OCI-LY3 (cell line): Measurements from ENCODE around the gene RBM26.
A peak's percentile ranks its signal among the peaks of the same experiment; 100 is the strongest.

Source experiments
- H2AFZ ChIP-seq: fragments of 200-600, 300-600 bp; shearing (Covaris generic); 2 replicates; pipeline ENCODE4 v1.6.0; 2014; ENCODE audit warnings: antibody characterized with exemption, low read depth, low read length
- H3K27ac ChIP-seq: fragments of 200-600, 300-600 bp; sonication (generic); 2 replicates; pipeline ENCODE4 v1.5.1; 2014; ENCODE audit warnings: mild to moderate bottlenecking, low read length, moderate library complexity, mixed read lengths
- H3K27me3 ChIP-seq: fragments of 200-600, 300-600 bp; sonication (generic); 2 replicates; pipeline ENCODE4 v1.6.1; 2014; ENCODE audit warnings: low read depth, low read length, mixed read lengths
- H3K36me3 ChIP-seq: fragments of 200-600, 300-600 bp; sonication (generic); replicated peaks from 2 replicates; pipeline ENCODE3; 2014; ENCODE audit warnings: low read depth, low read length, mixed read lengths
- H3K4me1 ChIP-seq: fragments of 300-600, 200-600 bp; sonication (generic); 2 replicates; pipeline ENCODE4 v1.6.1; 2014; ENCODE audit warnings: low read length, mixed read lengths
- H3K4me2 ChIP-seq: fragments of 200-600, 300-600 bp; sonication (generic); 2 replicates; pipeline ENCODE4 v1.6.1; 2014; ENCODE audit warnings: low read length, mixed read lengths
- H3K4me3 ChIP-seq: fragments of 300-600, 200-600 bp; sonication (generic); 2 replicates; pipeline ENCODE4 v1.5.1; 2014; ENCODE audit warnings: antibody characterized with exemption, mild to moderate bottlenecking, low read length, moderate library complexity
- H3K79me2 ChIP-seq: fragments of 300-600, 200-600 bp; shearing (Covaris generic); 2 replicates; pipeline ENCODE4 v1.6.1; 2014; ENCODE audit warnings: mild to moderate bottlenecking, low read length, mixed read lengths
- H3K9ac ChIP-seq: fragments of 300-600, 200-600 bp; shearing (Covaris generic); 2 replicates; pipeline ENCODE4 v1.6.0; 2014; ENCODE audit warnings: mild to moderate bottlenecking, low read length, moderate library complexity
- H3K9me3 ChIP-seq: fragments of 200-600, 300-600 bp; shearing (Covaris generic); 2 replicates; pipeline ENCODE4 v1.6.1; 2014; ENCODE audit warnings: low read length, mixed read lengths; ENCODE audit not compliant: insufficient read depth
- H4K20me1 ChIP-seq: fragments of 200-600, 300-600 bp; sonication (generic); 2 replicates; pipeline ENCODE4 v1.6.1; 2016; ENCODE audit warnings: low read length, mixed read lengths; ENCODE audit not compliant: insufficient read depth
- EZH2phosphoT487 ChIP-seq: fragments of 200-600 bp; shearing (Covaris generic); IDR thresholded peaks from 2 replicates; pipeline ENCODE4 v1.6.1; 2018; ENCODE audit warnings: antibody characterized with exemption, mixed run types, low read depth
- TF ChIP-seq, protein P1 (sequence below): fragments of 200-600, 300-600 bp; sonication (generic); IDR thresholded peaks from 2 replicates; pipeline ENCODE4 v1.5.1; 2014; ENCODE audit warnings: antibody characterized with exemption, low read length, low read depth

RBM26 gene

GRCh38 chr13:79405831-79406596, at the start of gene RBM26:
RBM26 (minus strand) TSS chr13:79406255; CDS start chr13:79405774, 481 bp downstream.
- no peak for TF ChIP-seq EZH2phosphoT487
- TF ChIP-seq, protein P1, sequence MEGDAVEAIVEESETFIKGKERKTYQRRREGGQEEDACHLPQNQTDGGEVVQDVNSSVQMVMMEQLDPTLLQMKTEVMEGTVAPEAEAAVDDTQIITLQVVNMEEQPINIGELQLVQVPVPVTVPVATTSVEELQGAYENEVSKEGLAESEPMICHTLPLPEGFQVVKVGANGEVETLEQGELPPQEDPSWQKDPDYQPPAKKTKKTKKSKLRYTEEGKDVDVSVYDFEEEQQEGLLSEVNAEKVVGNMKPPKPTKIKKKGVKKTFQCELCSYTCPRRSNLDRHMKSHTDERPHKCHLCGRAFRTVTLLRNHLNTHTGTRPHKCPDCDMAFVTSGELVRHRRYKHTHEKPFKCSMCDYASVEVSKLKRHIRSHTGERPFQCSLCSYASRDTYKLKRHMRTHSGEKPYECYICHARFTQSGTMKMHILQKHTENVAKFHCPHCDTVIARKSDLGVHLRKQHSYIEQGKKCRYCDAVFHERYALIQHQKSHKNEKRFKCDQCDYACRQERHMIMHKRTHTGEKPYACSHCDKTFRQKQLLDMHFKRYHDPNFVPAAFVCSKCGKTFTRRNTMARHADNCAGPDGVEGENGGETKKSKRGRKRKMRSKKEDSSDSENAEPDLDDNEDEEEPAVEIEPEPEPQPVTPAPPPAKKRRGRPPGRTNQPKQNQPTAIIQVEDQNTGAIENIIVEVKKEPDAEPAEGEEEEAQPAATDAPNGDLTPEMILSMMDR = no peak
- H3K27me3 ChIP-seq = no peaks in the 10 kb centered on the region
- peak within 1 kb of the TSS; percentile 86 for H3K27ac ChIP-seq
- H3K4me1 ChIP-seq = peaks cover 40% of the 10 kb centered on the region
- peaks cover 38% of the 10 kb centered on the region for H4K20me1 ChIP-seq
- peaks cover 77% of the 10 kb centered on the region for H3K79me2 ChIP-seq
- peaks cover 16% of the 10 kb centered on the region for H3K36me3 ChIP-seq
- peak within 1 kb of the TSS; percentile 77 for H3K4me3 ChIP-seq
- peak within 1 kb of the TSS; percentile 91 for H3K9ac ChIP-seq
- peak within 1 kb of the TSS; percentile 85 for H3K4me2 ChIP-seq
- no peaks in the 10 kb centered on the region for H3K9me3 ChIP-seq
- peak within 1 kb of the TSS; percentile 48 for H2AFZ ChIP-seq

- H3K27me3 ChIP-seq = peaks cover 4% of the 10 kb centered on the region; the same call in 1 of the 2 replicates
- H3K4me1 ChIP-seq = no peaks in the 10 kb centered on the region
- no peaks in the 10 kb centered on the region for H3K9me3 ChIP-seq
- no peak overlapping the region for H3K9ac ChIP-seq
- no peaks in the 10 kb centered on the region for H3K36me3 ChIP-seq
- TF ChIP-seq EZH2phosphoT487 = no peak
- TF ChIP-seq, protein P1 = no peak
- no peak overlapping the region for H3K4me3 ChIP-seq
- no peak overlapping the region for H2AFZ ChIP-seq
- H3K27ac ChIP-seq = no peak overlapping the region
- H4K20me1 ChIP-seq = no peaks in the 10 kb centered on the region
- H3K4me2 ChIP-seq = no peak overlapping the region
- H3K79me2 ChIP-seq = no peaks in the 10 kb centered on the region
Measured at GRCh38 chr13:79455331-79455730, 49.3 kb upstream of the RBM26 start.

DNA sequence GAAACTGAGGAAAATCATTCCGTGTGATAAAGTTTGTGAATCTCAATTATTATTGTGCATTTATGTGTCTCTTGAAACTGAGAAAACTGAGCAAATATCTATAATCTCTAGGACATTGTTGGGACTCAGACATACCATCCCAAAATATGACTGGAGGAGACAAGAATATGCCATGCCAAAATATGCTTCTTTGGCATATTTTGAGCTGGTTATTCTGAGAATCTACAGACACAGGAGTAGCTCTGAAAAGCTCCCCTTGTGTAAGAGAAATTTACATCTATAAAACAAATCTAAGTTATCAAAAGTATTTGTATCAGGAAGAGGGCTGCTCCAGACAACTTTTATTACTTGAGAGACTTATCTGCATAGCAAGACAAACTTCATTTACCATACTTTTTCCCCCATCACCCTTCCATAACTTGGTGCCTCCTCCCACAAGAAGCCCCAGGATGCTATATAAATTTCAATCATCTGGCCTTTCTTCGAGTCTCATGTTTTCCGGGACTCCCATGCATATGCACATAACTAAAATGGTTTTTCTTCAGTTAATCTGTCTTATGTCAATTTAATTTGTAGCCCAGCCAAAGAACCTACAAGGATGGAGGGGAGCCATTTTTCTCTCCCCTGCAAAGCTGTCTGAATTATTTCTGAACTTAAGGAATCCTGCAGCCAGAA, 46.3 kb upstream of the RBM26 start:
- Histone ChIP-seq H3K4me3 (no peak overlapping the region), H2AFZ (no peak overlapping the region; the same call in 1 of the 2 replicates), H3K9me3 (no peaks in the 10 kb centered on the region), H3K4me2 (no peak overlapping the region), H3K27me3 (peaks cover 4% of the 10 kb centered on the region; the same call in 1 of the 2 replicates), H3K36me3 (no peaks in the 10 kb centered on the region), H3K9ac (no peak overlapping the region), H4K20me1 (no peaks in the 10 kb centered on the region), H3K79me2 (no peaks in the 10 kb centered on the region), H3K4me1 (peaks cover 7% of the 10 kb centered on the region), H3K27ac (no peak overlapping the region)
- no peak for TF ChIP-seq EZH2phosphoT487
- TF ChIP-seq, protein P1 = no peak

DNA sequence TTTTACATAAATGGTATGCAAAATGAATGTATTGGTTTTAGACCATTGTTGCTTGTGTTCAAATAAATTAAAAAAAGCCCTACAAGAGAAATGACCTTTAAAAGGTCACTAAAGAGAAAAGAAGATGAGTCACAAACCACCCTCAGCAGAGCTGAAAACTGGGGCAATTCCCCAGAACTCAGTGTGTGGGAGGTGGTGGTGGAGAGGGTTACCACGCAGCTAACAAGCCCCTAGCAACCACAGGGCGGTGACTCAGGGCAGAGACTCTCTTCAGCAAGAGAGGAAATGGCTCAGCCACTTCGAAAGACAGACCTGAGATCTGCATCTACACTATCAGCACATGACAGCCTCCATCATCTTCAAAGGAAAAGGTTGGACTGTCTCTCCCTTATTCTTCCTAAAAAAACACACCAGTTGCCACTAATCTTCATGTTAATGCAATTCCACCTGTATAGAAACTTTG, 45.5 kb upstream of the RBM26 start:
- H3K27ac ChIP-seq = no peak overlapping the region
- H3K4me2 ChIP-seq = peak overlapping the region; percentile 13
- peaks cover 7% of the 10 kb centered on the region for H3K4me1 ChIP-seq
- H3K9ac ChIP-seq = no peak overlapping the region
- no peaks in the 10 kb centered on the region for H3K9me3 ChIP-seq
- H4K20me1 ChIP-seq = no peaks in the 10 kb centered on the region
- H3K4me3 ChIP-seq = no peak overlapping the region
- TF ChIP-seq EZH2phosphoT487 = no peak
- TF ChIP-seq, protein P1 = no peak
- H3K27me3 ChIP-seq = peaks cover 4% of the 10 kb centered on the region; the same call in 1 of the 2 replicates
- no peaks in the 10 kb centered on the region for H3K79me2 ChIP-seq
- H3K36me3 ChIP-seq = no peaks in the 10 kb centered on the region
- peak overlapping the region; percentile 51; the same call in 1 of the 2 replicates for H2AFZ ChIP-seq
